Umbilical cord (tissue), 2 donors: ENCODE results near the gene TMEM141. TPM values are rescaled to one million over a fixed set of nuclear protein-coding genes. Genes with fewer than 3 reads are reported as not detected.
"Not testable (repeated sequence)": the region's sequence is repeated elsewhere in the genome, so short reads cannot be mapped to it uniquely, and the experiment has no call there.

Experiments used
- DNase-seq: peaks from one replicate; pipeline ENCODE4 v3.0.0-alpha.2; 2015; ENCODE audit warnings: low spot score
- total RNA-seq: library from RNA; depleted of rRNA; stranded (reverse); fragments of >200 nt; gene quantifications from one replicate; pipeline ENCODE4 v1.2.3, GENCODE V29; 2014; ENCODE audit warnings: low replicate concordance; ENCODE audit not compliant: insufficient read depth

TMEM141 gene
- total RNA-seq, 1 donor from 2014 or later = 90.5 TPM

DNA sequence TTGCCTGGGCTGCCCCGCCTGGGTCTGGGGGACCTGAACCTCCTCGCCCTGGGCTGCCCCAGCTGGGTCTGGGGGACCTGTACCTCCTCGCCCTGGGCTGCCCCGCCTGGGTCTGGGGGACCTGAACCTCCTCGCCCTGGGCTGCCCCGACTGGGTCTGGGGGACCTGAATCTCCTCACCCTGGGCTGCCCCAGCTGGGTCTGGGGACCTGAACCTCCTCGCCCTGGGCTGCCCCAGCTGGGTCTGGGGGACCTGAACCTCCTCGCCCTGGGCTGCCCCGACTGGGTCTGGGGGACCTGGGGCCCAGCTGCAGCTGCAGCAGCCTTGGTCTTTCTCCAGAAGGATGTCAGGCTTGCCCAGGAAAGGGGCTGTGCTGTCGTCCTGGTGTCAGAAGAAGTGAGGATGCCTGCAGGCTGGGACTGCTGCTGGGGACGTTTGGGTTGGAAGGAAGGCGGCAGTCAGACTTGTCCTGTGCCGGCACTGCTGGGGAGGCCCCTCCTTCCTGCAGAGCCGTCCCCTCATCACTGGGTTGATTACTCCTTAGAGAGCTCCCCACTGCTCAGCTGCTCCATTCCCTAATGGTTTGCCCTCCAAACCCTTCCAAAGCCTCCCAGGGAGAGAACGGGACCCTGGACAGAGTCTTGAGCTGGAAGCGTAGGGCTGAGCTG lies 42.4 kb downstream of the TMEM141 start:
- DNase-seq = not testable (repeated sequence)

DNA sequence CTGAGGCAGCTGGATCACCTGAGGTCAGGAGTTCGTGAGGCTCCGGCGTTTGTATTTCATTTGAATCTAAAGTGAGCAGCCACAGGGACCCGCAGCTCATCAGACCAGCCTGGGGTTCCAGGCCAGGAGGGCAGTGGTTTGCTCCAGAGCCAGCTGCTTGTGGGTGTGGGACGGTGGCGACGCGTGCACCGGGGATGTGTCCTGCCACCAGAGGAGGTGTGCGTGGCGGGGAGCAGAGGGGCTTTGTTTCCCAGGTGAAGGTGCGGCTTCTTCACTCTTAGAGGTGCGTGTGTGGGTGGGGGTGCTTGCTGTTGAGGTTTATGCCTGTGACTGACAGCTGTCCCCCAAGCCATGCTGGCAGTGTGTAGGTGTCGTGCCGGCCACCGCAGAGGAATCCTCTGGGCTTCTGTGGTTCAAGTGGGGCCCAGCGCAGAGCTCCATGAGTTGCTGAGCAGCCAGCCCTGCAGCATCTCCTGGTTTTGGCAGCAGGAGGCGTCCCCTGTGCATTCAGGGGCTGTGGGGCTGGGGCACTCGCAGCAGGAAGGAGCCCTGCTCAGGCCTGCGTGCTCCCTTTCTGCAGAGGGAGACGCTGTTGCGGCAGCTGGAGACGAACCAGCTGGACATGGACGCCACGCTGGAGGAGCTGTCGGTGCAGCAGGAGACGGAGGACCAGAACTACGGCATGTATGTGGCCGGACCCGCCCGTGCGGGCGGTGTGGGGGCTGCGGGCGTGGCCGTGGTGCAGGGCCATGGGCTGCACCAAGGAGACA lies 44.2 kb downstream of the TMEM141 start:
- no peak for DNase-seq

DNA sequence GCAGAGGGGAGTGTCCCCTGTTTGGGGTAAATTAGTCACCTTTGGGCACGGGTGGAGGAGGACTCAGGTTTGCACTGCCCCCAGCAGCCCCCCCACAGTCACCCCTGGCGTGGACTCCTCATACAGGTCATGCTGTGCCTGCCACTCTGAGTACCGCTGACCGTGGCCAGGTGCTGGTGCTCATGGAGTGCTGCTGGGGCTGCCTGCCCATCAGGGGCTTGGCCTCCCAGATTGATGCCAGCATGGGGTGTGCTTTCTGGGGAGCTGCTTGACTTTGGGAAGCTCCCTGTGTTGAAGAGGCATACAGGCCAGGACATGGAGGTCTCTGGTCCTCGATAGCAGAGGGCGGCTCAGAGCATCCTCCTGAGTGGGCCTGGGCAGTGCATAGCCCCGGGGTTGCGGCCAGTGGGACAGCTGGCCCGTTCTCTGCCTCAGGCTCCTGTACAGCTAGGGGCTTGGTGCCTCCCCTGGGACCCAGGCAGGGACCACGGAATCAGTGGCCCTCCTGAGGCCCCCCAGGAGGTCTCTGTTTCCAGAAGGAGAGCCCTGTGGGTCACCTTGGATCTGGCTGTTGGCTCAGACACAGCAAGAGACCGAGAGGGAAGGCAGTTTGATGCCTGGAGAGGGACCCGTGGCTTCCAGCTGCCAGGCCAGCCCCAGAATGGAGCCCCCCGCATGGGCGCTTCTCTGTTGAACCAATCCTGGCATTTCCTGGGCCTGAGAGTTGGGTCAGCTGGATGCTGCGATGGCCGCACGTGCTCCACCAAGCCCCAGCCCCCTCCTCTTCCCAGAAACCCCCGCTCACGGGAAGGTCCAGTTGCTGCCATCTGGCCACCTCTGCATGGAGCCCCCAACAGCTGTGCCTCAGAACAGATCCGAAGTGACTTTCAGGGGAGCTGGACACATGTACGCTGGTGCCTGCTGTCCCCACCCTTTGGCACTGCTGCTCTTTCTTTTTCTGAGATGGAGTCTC lies 45.1 kb downstream of the TMEM141 start:
- no peak for DNase-seq

GRCh38 chr9:136837146-136837855 lies 46.2 kb downstream of the TMEM141 start:
- no peak for DNase-seq

GRCh38 chr9:136837856-136838277 lies 46.7 kb downstream of the TMEM141 start:
- DNase-seq = not testable (repeated sequence)

- DNase-seq = no peak
These were observed 47.4 kb downstream of the TMEM141 start for GRCh38 chr9:136838314-136839228.

DNA sequence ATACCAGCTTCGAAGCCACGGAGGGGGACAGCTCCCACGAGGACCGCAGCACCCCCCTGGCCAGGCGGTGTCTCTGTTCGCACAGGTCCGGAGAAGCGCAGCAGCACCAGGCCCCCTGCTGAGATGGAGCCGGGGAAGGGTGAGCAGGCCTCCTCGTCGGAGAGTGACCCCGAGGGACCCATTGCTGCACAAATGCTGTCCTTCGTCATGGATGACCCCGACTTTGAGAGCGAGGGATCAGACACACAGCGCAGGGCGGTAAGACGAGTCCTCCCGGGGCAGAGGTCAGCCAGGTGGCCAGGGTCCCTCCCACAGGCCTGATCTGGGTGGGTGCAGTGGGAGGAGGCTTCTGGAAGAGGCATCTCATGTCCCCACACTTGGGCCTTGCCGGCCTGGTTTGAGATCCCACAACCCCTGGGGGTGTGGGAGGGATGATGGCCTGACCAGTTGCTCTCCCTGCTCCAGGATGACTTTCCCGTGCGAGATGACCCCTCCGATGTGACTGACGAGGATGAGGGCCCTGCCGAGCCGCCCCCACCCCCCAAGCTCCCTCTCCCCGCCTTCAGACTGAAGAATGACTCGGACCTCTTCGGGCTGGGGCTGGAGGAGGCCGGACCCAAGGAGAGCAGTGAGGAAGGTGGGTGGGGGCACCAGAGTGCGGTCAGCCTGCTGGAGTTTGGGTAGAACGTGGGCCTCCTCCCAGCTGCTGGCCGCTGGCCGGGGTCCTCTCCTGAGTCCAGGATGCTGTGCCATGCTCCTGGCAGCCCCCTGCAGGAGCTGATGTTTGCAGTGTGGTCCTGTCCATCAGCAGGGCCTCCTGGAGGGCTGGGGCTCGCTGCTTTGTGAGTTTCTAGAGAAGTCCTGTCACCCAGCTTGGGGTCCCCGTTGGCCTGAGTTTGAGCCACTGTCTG lies 48.3 kb downstream of the TMEM141 start:
- no peak for DNase-seq

DNA sequence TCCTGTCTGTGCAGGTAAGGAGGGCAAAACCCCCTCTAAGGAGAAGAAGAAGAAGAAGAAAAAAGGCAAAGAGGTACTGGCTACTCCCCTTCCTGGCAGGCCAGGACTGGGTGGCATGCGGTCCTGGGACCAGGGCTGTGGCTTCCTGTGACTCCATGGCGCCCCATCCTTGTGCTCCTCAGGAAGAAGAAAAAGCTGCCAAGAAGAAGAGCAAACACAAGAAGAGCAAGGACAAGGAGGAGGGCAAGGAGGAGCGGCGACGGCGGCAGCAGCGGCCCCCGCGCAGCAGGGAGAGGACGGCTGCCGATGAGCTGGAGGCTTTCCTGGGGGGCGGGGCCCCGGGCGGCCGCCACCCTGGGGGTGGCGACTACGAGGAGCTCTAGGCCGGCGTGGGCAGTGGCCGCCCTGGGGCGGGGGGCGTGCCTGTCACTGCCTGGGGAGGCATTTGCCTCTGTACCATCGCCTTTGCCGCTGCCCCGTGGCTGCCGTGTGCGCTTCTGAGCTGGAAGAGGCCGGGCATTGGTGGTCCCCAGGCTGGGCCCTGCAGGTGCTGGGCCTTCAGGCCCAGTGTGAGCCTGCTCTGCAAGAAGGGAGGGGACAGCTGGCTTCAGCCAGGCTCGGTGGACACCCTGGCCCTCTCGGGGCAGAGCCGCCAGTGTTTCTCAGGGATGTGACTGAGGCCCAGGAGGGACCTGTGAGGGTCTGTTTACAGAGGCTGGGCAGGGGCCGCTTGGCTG lies 49.2 kb downstream of the TMEM141 start:
- DNase-seq = no peak

GRCh38 chr9:136840877-136841645 lies 49.9 kb downstream of the TMEM141 start:
- DNase-seq = peak; percentile 73

GRCh38 chr9:136841646-136842379 lies 50.7 kb downstream of the TMEM141 start:
- not testable (repeated sequence) for DNase-seq

DNA sequence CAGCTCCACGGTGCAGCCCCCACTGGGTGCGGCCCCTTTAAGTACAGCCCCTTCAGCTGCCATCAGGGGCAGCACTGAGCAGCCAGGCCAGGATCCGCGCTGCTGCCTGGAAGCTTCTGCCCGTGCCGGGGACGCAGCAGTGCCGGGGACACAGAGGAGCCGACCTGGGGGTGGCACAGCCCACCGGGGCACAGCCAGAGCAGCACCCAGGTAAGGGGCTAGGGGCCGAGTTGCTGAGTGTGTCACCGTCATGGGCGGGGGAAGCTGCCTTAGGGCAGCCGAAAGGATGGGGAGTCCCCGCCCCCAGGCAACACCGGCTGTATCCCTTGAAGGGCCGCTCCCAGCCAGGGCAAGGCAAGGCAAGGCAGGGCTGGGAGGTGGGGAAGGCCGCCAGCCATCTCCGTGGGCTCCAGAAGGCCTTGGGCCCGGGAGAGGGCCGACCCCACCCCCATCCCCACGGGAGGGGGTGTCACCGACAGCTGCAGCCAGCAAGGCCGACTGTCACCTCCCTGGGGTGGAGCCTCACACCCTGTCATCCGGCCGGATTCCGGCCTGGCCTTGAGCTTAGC lies 51.3 kb downstream of the TMEM141 start, which contains the start of gene AJM1:
Gene AJM1, plus strand, starts transcription at position 99 of the 569 bp plus-strand sequence. CDS start 1,937 bp downstream, outside the sequence.
- peak; percentile 88 for DNase-seq

Other genes with a start within 250 kb of the TMEM141 start
- gene NOTCH1, start 245.3 kb upstream of the TMEM141 start, total RNA-seq = 23.1 TPM
- gene EGFL7, start 128.4 kb upstream of the TMEM141 start, total RNA-seq = 49.4 TPM
- 32.7 TPM for gene AGPAT2, start 103.9 kb upstream of the TMEM141 start, total RNA-seq
- 3.1 TPM for gene DIPK1B, start 78.8 kb upstream of the TMEM141 start, total RNA-seq
- 2.2 TPM for gene LCN10, start 48.4 kb upstream of the TMEM141 start, total RNA-seq
- gene LCN6, start 42.8 kb upstream of the TMEM141 start, total RNA-seq = not detected
- gene LCN8, start 33.1 kb upstream of the TMEM141 start, total RNA-seq = 0.48 TPM
- gene LCN15, start 26.8 kb upstream of the TMEM141 start, total RNA-seq = 2.2 TPM
- gene CCDC183, start 5.0 kb downstream of the TMEM141 start, total RNA-seq = not detected
- gene RABL6, start 16.6 kb downstream of the TMEM141 start, total RNA-seq = 40.2 TPM
- 1.4 TPM for gene AJM1, start 51.1 kb downstream of the TMEM141 start, total RNA-seq
- 49.1 TPM for gene PHPT1, start 58.1 kb downstream of the TMEM141 start, total RNA-seq
- gene MAMDC4, start 61.0 kb downstream of the TMEM141 start, total RNA-seq = 4.6 TPM
- gene EDF1, start 75.0 kb downstream of the TMEM141 start, total RNA-seq = 217 TPM
- 5.1 TPM for gene TRAF2, start 95.2 kb downstream of the TMEM141 start, total RNA-seq
- gene FBXW5, start 153.4 kb downstream of the TMEM141 start, total RNA-seq = 75.8 TPM
- gene C8G, start 153.9 kb downstream of the TMEM141 start, total RNA-seq = not detected
- not detected for gene LCN12, start 160.9 kb downstream of the TMEM141 start, total RNA-seq
- gene PTGDS, start 186.2 kb downstream of the TMEM141 start, total RNA-seq = 49.6 TPM
- gene LCNL1, start 191.6 kb downstream of the TMEM141 start, total RNA-seq = 0.72 TPM
- 10.6 TPM for gene PAXX, start 201.1 kb downstream of the TMEM141 start, total RNA-seq
- 24.3 TPM for gene CLIC3, start 205.2 kb downstream of the TMEM141 start, total RNA-seq
- gene ABCA2, start 236.9 kb downstream of the TMEM141 start, total RNA-seq = 20.2 TPM
- gene FUT7, start 240.7 kb downstream of the TMEM141 start, total RNA-seq = 0.96 TPM